Nucleus accumbens (tissue), 56 donors: Measurements from ENCODE around the gene SH2D7.

ENCODE experiments used
- DNase-seq, 56 donors: peaks; one replicate each; lab custom pipeline; 2025; lab: John Stamatoyannopoulos, UW

Gene SH2D7

GRCh38 chr15:78076231-78077052, 15.9 kb upstream of the SH2D7 start:
- no peak for DNase-seq

GRCh38 chr15:78077053-78077870, 15.1 kb upstream of the SH2D7 start, which contains the start of gene TBC1D2B:
Gene TBC1D2B, minus strand, starts transcription at chr15:78077711. Its CDS starts 59 bp downstream, at chr15:78077652.
- peak in 45 of 56 donors; percentile 17 to 81 (median 57) for DNase-seq

GRCh38 chr15:78077871-78078210, 14.5 kb upstream of the SH2D7 start:
- peak in 1 of 56 donors; percentile 69 for DNase-seq

- no peak for DNase-seq
Measured at GRCh38 chr15:78079298-78080087, 12.9 kb upstream of the SH2D7 start.

GRCh38 chr15:78080088-78080460, 12.3 kb upstream of the SH2D7 start:
- no peak for DNase-seq

GRCh38 chr15:78082106-78082742, 10.1 kb upstream of the SH2D7 start:
- no peak for DNase-seq

GRCh38 chr15:78082743-78083110, 9.6 kb upstream of the SH2D7 start:
- no peak for DNase-seq

GRCh38 chr15:78083186-78083585, 9.2 kb upstream of the SH2D7 start:
- no peak for DNase-seq

GRCh38 chr15:78083687-78084448, 8.5 kb upstream of the SH2D7 start:
- DNase-seq, result no peak

GRCh38 chr15:78084449-78084750, 8.0 kb upstream of the SH2D7 start:
- no peak for DNase-seq

GRCh38 chr15:78085928-78086327, 6.4 kb upstream of the SH2D7 start:
- DNase-seq, result no peak

GRCh38 chr15:78087951-78088772, 4.2 kb upstream of the SH2D7 start:
- DNase-seq, result no peak

- no peak for DNase-seq
Measured at GRCh38 chr15:78088773-78089080, 3.6 kb upstream of the SH2D7 start.

GRCh38 chr15:78090422-78091063, 1.8 kb upstream of the SH2D7 start:
- no peak for DNase-seq

- DNase-seq, result no peak
Measured at GRCh38 chr15:78093242-78094020, 1.1 kb downstream of the SH2D7 start.

GRCh38 chr15:78097667-78098066, 5.3 kb downstream of the SH2D7 start:
- DNase-seq, result no peak

GRCh38 chr15:78098131-78098755, 5.9 kb downstream of the SH2D7 start:
- no peak for DNase-seq
